Stimulated activated CD4-positive, alpha-beta T cell treated with anti-CD3 and anti-CD28 coated beads, Interleukin-1b, Interleukin-23, amount 100 ng/mL, for 1 hour (primary cell): ENCODE measurements around the gene PRR13.

Source experiments
- DNase-seq, 2 donors: peaks; one replicate each; pipeline ENCODE4 v3.0.0-alpha.2; 2020; ENCODE audit warnings: low read depth in 2 of 2

PRR13 gene

GRCh38 chr12:53492830-53493609 is 51.5 kb downstream of the PRR13 start:
- peak; percentile 68 to 79 for DNase-seq

- no peak for DNase-seq
These were observed 52.3 kb downstream of the PRR13 start for GRCh38 chr12:53493610-53494391.
